ENCODE data around the gene EXOC6B.
"Not testable (repeated sequence)": the region's sequence is repeated elsewhere in the genome, so short reads cannot be mapped to it uniquely, and the experiment has no call there.

The EXOC6B gene

DNA sequence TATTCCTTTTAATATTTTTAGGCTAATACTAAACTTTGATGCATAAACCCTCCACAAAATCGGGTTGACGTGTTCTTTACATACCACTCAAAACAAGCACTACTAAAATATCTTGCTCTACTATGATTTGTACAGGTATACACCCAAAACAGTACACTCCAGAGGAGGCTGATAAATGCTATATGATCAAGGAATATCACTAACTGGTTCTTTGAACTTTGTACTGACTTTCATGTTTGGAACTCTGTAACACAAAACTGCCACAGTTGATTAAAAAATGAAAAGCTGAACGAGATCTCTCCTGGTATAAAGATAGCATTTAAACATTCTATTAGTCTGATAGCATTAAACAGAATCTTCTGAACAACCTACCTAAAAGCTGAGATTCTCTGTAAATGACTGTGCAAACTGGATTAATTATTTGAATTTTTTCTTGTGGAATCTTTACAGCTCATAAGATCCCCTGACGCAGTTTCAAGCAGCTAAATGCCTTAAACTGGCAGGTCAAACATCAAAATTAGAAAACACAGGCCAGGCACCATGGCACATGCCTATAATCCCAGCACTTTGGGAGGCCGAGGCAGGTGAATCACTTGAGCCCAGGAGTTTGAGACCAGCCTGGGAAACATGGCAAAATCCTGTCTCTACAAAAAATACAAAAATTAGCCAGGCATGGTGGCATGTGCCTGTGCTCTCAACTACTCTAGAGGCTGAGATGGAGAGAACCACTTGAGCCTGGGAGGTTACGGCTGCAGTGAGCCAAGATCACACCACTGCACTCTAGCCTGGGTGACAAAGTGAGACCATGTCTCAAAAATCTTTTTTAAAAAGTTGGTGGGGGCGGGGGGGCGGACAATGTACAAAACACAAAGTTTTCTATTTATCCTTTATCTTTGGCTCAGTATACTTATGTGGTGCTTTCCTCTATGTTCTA, 150.6 kb downstream of the EXOC6B start:
- DNase-seq: no peak

DNA sequence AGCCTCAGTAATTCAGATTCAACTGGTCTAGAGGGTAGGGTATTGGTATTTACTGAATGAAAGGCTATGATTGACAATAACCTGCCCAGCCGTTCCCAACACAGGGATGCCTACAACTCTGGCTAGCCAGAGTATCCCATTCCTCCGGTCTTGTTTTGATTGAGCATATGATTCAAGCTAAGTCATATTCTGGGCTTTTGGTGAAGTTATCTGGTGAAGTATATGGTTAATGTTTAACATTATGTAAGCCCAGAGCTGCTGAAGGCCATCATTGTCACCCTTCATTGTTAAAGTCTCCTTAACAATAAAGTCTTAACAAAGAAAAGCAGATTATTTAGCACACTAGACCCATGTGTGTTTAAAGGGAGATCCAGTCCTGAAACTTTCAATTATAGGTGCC, 152.6 kb downstream of the EXOC6B start:
- no peak for DNase-seq

DNA sequence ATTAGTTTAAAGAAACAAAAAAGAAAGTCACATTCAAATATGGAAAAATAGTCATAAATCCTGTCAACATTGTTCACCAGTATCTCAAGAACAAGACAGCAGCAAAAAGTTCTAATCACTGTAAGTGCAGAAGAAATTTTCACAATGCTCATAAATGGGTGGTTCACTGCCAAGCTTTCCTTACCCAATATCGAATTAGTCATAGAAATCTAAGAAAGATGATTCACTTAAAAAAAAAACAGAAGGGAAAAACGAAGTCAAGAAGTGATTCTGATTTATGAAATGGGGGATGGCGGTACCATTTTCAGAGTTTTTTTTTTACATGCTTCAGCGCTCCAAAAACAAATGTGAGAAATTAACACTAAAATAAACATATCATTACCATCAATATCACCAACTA, 156.7 kb downstream of the EXOC6B start:
- DNase-seq: no peak

DNA sequence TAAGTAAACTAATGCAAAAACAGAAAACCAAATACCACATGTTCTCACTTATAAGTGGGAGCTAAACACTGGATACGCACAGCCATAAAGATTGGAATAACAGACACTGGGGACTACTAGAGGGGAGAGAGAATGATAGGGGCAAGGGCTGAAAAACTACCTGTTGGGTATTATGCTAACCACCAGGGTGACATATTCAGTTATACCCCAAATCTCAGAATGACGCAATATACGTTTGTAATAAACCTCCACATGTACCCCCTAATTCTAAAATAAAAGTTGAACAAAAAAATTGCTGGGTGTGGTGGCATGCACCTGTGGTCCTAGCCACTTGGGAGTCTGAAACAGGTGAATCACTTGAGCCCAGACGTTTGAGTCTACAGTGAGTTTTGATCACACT, 157.2 kb downstream of the EXOC6B start:
- DNase-seq: no peak

DNA sequence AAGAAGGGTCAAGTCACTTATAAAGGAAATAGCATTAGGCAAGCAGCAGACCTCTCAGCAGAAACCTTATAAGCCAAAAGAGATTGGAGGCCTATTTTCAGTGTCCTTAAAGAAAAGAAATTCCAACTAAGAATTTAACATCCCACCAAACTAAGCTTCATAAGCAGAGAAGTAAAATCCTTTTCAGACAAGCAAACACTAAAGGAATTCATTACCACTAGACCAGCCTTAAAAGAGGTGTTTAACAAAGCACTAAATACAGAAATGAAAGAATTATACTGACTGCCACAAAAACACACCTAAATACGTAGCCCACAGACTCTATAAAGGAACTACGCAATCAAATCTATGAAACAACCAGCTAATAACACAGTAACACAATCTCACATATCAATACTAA, 160.4 kb downstream of the EXOC6B start:
- DNase-seq: no peak

DNA sequence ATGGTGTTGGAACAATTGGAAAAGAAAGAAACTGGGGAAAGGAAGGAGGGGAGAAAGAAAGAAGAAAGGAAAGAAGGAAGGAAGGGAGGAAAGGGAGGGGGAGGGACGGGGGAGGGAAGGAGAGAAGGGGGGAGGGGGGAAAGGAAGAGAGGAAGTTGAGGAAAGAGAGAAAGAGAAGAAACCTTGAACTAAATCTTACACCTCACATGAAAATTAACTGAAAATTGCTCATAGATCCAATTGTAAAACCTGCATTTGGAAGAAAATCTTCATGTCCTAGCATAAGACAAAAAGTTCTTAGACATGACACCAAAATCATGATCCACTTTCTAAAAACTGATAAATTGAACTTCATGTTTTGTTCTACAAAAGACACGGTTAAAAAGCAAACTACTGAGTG, 163.8 kb downstream of the EXOC6B start:
- no peak for DNase-seq

- no peak for DNase-seq
Measured at GRCh38 chr2:72649810-72650209, 176.0 kb downstream of the EXOC6B start.

DNA sequence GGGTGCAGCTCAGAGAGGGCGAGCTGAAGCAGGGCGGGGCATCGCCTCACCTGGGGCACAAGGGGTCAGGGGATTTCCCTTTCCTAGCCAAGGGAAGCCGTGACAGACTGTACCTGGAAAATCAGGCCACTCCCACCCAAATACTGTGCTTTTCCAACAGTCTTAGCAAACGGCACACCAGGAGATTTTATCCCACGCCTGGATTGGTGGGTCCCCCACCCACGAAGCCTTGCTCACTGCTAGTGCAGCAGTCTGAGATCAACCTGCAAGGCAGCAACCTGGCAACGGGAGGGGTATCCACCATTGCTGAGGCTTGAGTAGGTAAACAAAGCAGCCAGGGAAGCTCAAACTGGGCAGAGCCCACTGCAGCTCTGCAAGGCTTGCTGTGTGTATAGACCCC, 184.6 kb downstream of the EXOC6B start:
- not testable (repeated sequence) for DNase-seq

DNA sequence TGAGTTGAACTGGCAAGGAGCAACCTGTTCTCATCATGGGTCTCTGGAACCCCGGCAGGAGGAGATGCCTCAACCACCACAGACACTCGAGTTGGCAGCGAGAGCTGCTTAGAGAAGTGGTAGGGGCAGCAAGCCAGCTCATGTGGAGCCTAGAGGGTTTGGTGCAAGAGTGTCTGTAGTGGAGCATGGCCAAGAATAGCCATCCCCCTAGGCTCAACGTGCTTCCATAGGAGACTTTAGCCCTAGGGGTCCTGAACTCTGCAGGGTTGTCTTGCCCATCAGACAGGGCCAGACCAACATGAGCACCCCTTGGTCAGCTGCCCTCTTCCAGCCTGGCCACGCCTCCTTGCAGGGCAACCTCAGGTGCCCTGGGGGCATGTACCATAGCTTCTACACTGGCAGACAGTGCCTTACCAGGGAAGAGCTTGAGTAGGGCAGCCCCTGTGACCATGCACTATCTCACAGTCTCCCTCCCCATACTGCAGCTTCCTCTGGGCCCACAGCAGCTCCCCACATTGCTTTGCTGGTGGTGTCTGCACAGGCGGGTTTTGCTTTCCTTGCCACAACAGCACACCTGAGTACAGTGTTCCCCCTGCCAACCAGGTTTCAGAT, 187.1 kb downstream of the EXOC6B start:
- no peak for DNase-seq

GRCh38 chr2:72636210-72636609, 189.6 kb downstream of the EXOC6B start:
- DNase-seq: no peak

DNA sequence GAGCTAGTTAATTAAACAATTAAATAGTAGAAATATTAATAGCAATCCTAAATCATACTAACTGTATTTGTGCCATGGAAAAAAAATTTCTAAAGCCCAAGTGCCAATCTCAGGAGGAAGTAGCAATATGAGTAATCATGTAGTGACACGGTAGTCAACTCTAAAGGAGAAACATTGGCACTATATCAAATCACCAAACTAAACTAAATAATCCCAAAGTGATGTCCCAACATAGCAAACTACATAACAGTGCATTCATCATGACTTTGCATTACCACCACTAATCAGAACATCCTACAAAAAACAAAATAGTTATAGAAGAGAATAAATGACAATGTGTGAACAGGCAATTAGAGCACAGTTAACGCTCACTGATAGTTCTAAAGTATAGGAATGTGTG, 195.1 kb downstream of the EXOC6B start:
- no peak for DNase-seq

GRCh38 chr2:72629062-72629461, 196.8 kb downstream of the EXOC6B start:
- DNase-seq: no peak

GRCh38 chr2:72627083-72627482, 198.8 kb downstream of the EXOC6B start:
- no peak for DNase-seq

GRCh38 chr2:72625366-72625765, 200.5 kb downstream of the EXOC6B start:
- DNase-seq: no peak

DNA sequence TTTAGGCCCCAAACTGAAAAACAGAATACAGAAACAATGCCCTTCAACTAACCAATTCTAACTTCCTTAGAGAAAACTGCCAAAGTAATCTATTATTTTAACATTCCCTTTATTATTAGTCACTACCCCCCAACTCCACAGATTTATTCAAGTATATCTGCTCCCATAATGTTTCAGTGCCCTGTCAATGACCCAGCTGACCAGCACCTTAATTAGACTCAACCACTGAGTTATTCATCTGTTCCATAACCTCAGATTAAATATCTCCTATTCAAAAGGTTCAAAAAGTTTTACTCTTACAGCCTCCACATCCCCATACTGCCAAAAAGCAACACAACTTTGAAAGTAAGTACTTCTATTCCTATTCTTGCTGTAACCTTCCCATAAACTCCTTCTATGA, 202.4 kb downstream of the EXOC6B start:
- DNase-seq: no peak

DNA sequence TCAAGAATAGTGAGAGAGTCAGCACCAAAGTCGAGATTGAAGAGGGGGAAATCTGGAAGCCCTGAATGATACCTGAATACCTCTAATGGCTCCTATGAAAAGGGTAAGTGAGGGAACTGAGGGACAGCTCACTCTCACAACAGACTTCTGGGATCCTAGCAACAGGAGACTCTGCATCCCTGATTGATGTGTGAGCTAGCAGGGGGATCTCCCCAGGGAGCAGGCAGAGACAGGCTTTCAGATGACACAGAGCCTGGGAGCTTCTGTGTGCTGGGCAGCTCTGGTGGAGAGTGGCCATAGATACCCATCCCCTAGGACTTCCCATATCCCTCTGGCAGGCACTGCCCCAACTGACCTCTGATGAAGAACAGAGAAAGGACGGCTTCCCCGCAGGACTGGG, 206.2 kb downstream of the EXOC6B start:
- peak; percentile 1 to 8 for DNase-seq

GRCh38 chr2:72613931-72614330, 211.9 kb downstream of the EXOC6B start:
- no peak for DNase-seq

- no peak for DNase-seq
Measured at GRCh38 chr2:72612614-72613160, 213.1 kb downstream of the EXOC6B start.

DNA sequence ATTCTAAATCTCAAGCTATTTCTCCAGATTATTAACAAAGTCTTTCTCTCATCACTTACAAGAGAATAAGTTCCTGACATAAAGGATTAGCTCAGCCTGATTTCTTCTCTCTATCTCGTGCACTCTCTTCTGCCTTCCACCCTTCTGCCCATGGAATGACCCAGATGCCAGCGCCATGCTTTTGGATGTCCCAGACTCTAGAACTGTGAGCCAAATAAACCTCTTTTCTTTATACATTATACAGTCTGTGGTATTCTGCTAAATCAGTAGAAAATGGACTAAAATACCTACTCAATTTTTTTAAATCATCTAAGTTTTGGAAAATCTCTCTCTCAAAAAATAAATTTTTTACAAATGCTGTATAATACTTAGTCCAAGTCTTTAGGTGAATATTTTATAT, 218.6 kb downstream of the EXOC6B start:
- no peak for DNase-seq

- DNase-seq: no peak
Measured at GRCh38 chr2:72605836-72606442, 219.9 kb downstream of the EXOC6B start.

GRCh38 chr2:72604468-72604867, 221.4 kb downstream of the EXOC6B start:
- no peak for DNase-seq

DNA sequence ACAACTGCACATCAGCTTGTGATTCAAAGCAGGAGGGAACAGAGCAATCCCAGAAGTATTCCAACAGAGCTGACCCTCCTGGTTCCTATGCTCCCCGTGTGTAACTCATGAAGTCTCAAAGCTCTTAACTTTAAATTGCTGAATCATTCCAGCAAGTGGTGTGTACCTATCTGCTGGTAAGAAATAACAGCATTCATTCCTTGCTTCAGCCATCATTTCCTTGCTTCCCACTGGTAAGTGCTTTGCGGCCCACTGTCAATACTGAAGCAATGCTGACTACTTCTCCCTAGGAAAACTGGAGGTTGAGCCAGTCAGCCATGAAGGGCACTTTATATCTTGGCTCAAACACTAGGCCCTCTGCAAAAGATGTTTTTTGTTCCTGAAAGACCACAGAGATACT, 222.4 kb downstream of the EXOC6B start:
- no peak for DNase-seq

DNA sequence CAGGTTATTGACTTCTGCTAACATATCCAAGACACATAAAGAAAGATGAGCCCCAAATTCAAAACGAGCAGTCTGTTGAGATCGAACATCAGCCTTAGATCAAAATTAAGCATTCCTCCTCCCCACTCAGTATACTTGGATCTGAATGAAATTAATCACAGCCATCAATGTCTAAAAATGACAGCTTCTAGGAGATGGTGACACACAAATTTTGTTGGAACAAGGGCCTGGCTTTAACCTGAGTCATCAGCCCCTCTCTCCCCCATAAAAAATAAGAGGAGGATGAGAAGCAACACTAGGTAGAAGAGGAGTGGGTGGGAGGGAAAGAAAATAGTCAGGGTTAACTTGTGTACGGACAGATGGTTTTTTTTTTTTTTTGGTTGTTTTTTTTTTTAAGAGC, 223.1 kb downstream of the EXOC6B start:
- DNase-seq: no peak

DNA sequence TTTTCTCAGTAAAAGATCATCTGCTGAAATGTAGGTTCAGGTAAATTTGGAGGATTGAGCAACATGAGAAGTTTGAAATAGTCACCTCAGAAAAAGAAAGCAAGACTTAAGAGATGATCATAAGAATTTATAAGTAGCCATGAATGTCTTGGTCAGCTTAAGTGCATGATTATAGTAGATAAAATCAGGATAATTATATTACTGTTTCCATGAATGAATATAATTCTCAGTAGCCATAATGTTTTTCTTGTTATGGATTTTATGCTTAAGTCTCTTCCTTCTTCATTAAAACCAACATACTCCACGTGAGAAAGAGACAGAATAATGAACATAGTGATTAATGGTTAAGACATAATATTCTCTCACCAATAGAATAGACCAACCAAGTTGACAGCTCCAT, 223.7 kb downstream of the EXOC6B start:
- no peak for DNase-seq
